WERI-Rb-1 (cell line): Measurements from ENCODE around the gene DHRSX.

ENCODE experiments used
- DNase-seq: peaks from one replicate; pipeline ENCODE4 v3.0.0-alpha.2; 2020
- H3K27ac ChIP-seq: fragments of 250-450 bp; sonication (Bioruptor Pico); 2 replicates; pipeline ENCODE4 v1.5.1; 2020; ENCODE audit warnings: mild to moderate bottlenecking, moderate library complexity
- H3K27me3 ChIP-seq: fragments of 250-450 bp; sonication (Bioruptor Pico); 2 replicates; pipeline ENCODE4 v1.5.1; 2021; ENCODE audit warnings: mild to moderate bottlenecking, low read depth, moderate library complexity; ENCODE audit not compliant: insufficient read depth, severe bottlenecking
- H3K36me3 ChIP-seq: fragments of 250-450 bp; sonication (Bioruptor Pico); 2 replicates; pipeline ENCODE4 v1.5.1; 2020; ENCODE audit warnings: mild to moderate bottlenecking, moderate library complexity
- H3K4me3 ChIP-seq: 2 replicates; pipeline ENCODE4 v1.5.1; 2011; ENCODE audit warnings: low read depth, mild to moderate bottlenecking, control low read depth, low read length
- H3K9me3 ChIP-seq: fragments of 250-450 bp; sonication (Bioruptor Pico); 2 replicates; pipeline ENCODE4 v1.5.1; 2021; ENCODE audit warnings: mild to moderate bottlenecking, moderate library complexity; ENCODE audit not compliant: severe bottlenecking
- CTCF ChIP-seq: IDR thresholded peaks from 2 replicates; pipeline ENCODE4 v1.5.1; 2011; ENCODE audit warnings: low read depth, mild to moderate bottlenecking, control low read depth, inconsistent platforms, low read length

Gene DHRSX

GRCh38 chrX:2416851-2417604, 83.7 kb downstream of the DHRSX start:
- no peaks in the 10 kb centered on the region for H3K27me3 ChIP-seq
- TF ChIP-seq CTCF, result no peak
- no peak overlapping the region for H3K27ac ChIP-seq
- H3K9me3 ChIP-seq, result no peaks in the 10 kb centered on the region
- DNase-seq, result no peak
- peaks cover 8% of the 10 kb centered on the region; the same call in 1 of the 2 replicates for H3K36me3 ChIP-seq
- no peak overlapping the region for H3K4me3 ChIP-seq

GRCh38 chrX:2414384-2414783, 86.4 kb downstream of the DHRSX start:
- no peaks in the 10 kb centered on the region for H3K9me3 ChIP-seq
- H3K4me3 ChIP-seq, result no peak overlapping the region
- H3K27me3 ChIP-seq, result no peaks in the 10 kb centered on the region
- no peaks in the 10 kb centered on the region; the same call in 1 of the 2 replicates for H3K36me3 ChIP-seq
- H3K27ac ChIP-seq, result no peak overlapping the region
- no peak for TF ChIP-seq CTCF
- DNase-seq, result no peak

DNA sequence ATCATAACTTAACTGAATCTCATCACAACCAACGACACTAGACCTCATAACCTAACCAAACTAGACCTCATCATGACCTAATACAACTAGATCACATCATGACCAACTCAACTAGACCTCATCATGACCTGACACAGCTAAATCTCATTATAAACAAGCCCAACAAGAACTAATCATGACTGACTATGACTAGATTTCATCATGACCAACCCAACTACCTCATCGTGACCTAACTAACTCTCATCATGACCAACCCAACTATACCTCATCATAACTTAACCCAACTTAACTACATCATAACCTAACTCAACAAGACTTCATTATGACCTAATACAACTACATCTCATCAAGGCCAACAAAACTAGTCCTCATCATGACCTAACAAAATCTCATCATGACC, 86.8 kb downstream of the DHRSX start:
- no peak for TF ChIP-seq CTCF
- Histone ChIP-seq H3K27me3 (no peaks in the 10 kb centered on the region), H3K9me3 (no peaks in the 10 kb centered on the region), H3K36me3 (no peaks in the 10 kb centered on the region; the same call in 1 of the 2 replicates), H3K27ac (no peak overlapping the region), H3K4me3 (no peak overlapping the region)
- no peak for DNase-seq

GRCh38 chrX:2412131-2412530, 88.6 kb downstream of the DHRSX start:
- peaks cover 2% of the 10 kb centered on the region for H3K9me3 ChIP-seq
- no peak overlapping the region for H3K27ac ChIP-seq
- H3K27me3 ChIP-seq, result no peaks in the 10 kb centered on the region
- no peak overlapping the region for H3K4me3 ChIP-seq
- no peak for DNase-seq
- no peak for TF ChIP-seq CTCF
- peaks cover 11% of the 10 kb centered on the region for H3K36me3 ChIP-seq

DNA sequence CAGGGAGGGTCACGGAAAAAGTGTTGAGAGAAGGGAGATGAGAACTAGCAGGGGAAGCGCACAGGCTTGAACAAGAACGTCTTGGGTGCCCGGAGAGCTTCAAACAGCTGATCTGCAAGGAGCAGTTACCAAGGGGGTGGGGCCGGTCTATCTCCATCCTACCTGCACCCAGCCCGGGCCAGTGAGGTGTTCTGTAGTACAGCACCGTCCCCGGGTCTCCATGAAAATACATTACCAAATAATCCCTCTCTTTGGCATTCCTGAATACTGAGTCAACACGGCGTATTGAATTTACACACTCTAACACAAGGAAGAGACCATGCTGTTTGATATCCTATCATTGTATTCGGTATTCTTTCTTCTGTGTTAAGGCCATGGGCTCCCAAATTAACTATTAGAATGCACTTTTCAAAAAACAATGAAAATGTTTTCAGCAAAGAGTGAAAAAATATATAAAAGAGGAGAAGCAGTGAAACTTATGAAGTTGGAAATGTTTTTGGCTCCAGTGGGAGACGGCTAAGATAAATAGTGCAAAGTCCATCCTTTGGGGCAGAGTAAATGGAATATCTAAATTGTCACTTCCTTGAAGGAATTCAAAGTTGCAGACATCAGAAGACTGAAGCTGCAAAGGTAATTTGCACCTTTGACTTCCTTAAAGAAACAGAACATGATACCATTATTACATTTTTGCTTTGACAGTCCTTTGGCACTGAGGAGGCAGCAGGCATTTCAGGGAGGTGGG, 90.3 kb downstream of the DHRSX start:
- no peak for DNase-seq
- Histone ChIP-seq H3K4me3 (no peak overlapping the region), H3K27me3 (no peaks in the 10 kb centered on the region), H3K36me3 (peaks cover 18% of the 10 kb centered on the region), H3K9me3 (peaks cover 7% of the 10 kb centered on the region), H3K27ac (no peak overlapping the region)
- TF ChIP-seq CTCF, result no peak
